GM19455 (cell line): ENCODE results near the gene ECE1.

Experiments used
- ATAC-seq: cut with Tn5 transposase; IDR thresholded peaks from one replicate; pipeline ENCODE4 v1.9.1; 2021; ENCODE audit not compliant: unreplicated experiment

The ECE1 gene

DNA sequence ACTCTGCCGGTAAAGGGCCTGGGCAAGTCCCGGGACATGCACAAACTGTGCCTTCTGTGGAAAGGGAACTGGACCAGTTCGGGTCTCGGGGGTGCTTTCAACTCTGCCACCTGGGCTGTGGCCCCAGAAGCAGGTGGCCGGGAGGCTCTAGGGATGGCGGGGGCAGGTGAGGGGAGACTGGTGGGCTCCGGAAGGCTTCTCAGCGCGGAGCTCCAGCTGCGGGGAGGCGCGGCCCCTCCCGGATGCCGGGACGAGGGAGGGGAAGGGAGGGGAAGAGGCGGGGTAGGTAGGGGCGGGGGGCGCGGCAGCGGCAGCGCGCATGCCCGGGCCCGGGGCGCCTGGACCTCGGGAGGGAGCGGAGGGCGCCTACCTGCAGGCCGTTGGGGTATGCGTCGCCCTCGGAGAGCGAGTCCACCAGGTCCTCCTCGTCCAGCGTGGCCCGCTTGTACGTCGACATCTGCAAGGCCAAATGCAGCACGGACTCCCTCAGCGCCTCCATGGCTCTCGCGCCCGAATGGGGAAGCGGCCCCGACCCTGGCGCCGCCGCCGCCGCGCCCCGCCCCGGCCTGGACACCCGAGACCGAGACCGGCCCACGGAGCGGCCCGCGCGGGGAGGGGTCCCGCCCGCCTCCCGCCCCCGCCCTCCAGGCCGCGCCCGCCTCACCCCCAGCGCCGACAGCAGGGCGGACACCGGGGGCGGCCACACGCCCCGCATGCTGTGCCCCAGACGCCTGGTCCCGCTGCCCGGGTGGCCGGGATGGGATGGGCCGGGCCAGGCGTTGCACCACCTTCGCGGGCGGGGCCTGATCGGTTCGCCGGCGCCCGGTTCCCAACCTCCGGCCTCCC, at the start of gene ECE1:
ECE1 (minus strand) TSS at position 764 of the 846 bp plus-strand sequence; CDS start at position 715, 49 bp downstream.
- no peak for ATAC-seq

DNA sequence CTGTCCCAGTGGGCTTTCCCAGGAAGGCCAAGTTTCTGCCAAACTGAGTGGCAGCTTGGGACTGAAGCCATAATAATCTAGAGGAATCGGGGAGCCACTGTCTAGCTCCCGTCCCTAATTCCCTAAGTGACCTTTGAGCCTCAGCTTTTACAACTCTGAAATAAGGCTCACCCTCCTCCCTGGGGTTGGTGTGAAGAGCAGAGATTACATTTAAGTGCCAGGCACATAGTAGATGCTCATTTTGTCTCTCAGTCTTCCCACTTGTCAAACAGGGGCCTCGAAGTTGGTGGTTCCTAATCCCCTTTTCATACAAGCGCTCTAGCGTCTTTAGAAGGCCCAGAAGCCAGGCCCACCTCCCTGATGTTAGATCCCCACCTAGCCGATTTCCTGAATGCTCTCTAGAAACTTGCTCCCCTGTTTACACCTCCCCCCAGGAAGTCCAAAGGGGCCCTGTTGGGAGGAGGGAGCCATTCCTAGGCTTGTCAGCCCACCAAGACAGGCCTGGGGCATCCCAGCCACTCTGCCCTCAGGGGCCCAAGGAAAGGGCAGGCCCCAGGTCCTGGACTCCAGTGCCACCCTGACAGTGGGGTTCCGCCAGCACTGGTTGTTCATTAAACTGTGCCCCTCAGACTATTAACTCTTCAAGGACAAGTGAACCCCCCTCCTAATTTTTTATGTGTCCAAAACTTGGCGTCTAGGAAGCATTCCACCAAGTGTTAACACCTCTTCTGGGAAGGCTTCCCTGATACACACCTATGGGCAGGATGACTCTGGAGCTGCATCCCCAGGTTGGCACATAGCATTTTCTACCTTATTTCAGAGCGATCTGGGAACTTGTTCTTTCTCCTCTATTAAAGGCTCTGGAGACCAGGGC, 49.3 kb upstream of the ECE1 start:
- ATAC-seq: no peak

DNA sequence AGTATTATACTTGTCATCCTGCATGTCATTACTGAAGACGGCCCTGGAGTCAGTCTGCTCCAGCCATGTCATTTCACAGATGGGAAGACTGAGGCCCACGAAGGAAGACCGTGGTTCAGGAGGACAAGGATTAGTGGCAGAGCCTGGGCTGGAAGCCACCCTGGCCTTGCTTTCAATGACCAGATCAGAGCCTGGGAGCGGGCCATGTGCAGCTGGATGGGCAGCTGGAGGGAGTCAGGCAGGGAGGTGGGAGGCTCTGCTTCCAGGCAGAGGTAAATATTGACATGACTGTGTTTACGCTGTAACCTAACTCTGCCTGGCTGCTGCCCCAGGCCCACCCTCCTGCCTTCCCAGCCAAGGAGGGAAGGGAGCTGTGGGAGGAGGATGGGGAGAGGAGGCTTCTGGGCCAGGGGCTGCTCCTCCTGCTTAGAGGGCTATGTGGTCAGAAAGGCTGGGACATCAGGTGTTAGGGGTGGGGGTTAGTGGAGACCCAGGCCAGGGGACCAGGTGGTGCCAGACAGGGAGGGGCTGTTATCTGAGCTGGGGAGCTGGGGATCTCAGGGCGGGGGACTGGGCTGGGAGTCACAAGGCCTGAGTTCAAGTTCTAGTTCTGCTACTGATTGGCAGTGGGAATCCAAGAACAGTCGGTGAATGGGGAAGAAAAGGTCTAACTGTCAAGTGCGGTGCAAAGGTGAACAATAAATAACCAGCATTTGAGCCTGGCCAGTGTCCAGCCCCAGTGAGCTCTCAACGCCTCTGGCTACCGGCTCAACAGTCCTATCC, 48.5 kb upstream of the ECE1 start:
- no peak for ATAC-seq

DNA sequence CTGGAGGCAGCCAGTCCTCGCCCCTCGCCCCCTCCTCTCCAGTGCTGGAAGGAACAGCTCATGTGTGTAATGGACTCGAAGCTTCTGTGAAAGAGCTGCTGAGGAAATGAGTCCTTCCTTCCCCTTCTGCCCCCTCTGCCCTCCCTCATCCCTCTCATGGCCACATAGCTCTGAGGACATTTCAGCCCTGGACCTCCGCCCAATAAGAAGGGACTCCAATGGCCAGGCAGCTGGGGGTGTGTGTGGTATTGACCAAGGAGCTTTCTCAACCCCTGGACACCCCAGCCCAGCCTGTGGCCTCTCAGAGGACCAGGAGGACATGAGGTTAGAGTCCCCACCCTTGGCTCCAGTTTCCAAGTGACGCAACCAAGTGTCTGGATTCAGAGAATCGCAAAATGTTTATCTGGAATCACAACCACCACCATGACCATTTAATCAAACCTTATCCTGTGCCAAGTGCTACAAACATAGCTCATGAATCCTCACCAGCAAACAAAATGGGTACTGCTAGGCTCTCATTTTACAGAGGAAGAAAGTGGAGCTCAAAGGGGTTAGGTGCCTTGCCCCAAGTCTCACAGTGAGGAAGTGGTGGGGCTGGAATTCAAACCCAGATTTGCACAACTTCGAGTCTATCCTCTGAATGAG, 47.8 kb upstream of the ECE1 start:
- no peak for ATAC-seq

DNA sequence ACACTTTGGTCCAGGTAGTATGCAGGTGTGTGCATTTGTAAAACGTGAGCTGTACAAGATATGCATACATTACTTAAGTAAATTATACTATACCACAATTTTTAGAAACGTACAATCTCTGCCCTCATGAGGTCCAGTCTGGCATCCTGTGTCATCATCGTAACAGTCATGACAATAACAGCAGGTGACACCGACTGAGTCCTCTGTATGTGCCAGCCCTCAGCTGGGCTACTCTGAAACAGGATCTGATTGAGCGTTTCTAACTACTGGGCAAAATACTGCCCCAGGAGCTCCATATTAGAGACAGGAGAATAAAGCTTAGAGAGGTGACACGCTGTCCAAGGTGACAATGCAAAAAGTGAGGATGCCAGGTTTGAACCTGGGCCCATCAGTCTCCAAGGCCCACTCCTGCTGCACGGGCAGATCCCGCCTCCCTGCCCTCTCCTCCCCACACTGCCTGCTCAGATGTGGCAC, 47.2 kb upstream of the ECE1 start:
- ATAC-seq: no peak

DNA sequence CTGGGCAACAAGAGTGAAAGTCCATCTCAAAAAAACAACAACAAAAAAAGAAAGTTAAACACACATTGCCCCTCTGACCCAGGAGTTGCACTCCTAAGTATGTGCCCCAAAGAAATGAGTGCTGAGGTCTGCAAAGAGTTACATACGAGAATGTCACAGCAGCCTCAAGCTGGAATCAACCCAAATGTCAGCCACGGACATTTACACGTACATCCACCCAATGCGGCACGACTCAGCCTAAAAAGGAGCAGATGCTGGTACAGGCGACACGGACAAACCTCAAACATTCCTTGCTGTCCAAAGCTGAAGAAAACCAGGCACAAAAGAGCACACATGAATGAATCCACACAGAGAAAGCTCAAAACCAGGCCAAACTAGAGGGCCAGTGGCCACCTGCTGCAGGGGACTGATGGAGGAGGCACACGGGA, 46.8 kb upstream of the ECE1 start:
- ATAC-seq: no peak

DNA sequence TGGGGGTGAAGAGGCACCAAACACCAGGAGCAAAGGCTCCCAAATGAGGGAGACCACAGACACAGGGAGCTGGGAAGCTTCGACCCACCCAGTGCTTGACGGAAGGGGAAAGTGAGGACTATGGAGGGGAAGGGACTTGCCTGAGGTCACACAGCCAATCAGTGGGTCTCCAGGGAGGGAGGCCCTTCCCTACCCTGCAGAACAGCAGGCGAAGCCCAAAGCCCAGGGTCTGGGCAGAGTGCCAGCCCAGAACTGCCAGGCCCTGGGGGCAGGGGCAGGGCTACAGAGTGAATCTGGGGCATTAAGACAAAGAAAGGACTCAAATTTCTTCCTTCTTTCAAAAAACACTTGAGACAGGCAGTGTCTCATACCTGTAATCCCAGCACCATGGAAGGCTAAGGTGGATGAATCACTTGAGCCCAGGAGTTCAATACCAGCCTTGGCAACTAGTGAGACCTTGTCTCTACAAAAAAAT, 45.5 kb upstream of the ECE1 start:
- ATAC-seq: no peak

DNA sequence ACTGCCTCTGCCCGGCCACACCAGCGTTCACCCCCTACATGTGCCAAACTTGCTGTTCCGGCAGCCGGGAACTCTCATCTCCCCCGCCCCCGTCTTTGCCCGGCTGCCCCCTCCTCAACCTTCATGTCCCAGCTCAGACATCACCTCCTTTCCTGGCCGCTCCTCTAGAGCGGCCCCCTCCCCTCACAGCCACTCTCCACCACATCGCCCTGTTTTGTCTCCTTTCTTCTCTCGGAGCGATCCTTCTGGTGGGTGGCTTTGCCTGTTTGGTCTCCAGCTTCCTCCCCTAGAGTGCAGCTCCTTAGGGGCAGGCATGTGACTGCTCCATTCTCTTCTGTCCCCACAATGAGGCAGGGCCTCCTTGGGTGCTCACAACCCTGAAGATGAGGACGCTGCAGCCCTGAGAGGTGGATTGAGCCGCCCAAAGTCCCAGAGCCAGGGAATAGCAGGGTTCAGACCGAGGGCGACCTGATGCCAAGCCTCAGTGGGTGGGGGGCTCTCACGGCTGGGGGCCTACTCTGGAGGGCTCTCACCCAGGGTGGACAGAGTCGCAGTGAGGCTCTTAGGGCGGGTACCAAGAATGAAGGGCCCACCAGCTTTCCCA, 44.9 kb upstream of the ECE1 start:
- no peak for ATAC-seq

DNA sequence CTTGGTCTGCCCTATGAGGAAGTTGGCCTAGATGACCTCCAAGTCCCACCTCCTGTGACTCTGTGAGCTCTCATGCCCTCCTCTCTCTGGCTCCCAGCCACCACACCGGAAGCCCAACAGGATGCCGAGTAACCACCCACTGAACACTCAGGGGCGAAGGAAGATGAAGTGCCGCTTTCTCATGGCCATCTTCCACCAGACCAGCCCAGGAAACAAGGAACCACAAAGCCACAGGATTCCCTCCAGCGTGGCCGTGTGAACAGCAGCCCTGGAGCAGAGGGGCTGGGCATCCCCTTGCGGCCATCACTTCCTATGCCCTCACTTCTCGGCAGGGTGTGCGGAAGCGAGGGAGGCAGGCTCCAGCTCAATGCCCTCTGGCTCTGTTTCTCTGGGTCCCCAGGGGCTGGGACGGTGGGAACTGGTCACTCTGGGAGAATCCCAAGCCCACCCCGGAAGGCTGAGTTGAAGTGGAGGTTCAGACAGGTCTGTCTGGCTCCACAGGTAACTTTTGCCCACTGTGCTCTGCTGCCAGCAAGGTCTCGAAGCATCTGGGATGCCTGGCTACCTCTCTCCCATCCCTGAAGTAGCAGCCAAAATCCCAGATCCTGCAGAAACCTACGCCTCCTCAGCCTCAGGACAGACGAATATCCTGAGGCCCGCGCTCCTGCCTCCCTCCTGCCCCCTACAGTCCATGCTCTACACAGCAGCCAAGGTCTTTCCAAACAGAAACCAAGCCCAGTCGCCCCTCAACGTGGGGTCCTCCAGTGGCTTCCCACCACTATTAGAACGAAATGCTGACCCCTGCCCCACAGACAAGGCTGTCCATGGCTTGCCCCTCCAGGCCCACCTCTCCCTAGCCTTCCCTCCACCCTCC, 44.2 kb upstream of the ECE1 start:
- no peak for ATAC-seq

DNA sequence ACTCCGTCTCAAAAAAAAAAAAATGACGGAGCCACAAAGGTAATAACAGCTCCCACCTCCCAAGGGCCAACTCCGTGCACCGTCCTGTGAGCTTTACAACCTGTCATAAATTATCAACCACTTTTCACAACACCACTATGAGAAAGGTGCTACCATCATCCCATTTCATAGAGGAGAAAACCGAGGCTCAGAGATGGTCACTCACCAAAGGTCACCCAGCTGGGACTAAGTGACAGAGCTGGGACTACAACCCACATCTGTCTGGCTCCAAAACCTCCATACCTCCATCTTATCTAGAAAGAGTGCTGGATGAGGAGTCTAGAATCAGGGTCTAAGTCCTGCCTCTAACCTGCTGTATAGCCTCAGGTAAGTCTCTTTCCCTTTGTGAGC, 43.6 kb upstream of the ECE1 start:
- no peak for ATAC-seq

DNA sequence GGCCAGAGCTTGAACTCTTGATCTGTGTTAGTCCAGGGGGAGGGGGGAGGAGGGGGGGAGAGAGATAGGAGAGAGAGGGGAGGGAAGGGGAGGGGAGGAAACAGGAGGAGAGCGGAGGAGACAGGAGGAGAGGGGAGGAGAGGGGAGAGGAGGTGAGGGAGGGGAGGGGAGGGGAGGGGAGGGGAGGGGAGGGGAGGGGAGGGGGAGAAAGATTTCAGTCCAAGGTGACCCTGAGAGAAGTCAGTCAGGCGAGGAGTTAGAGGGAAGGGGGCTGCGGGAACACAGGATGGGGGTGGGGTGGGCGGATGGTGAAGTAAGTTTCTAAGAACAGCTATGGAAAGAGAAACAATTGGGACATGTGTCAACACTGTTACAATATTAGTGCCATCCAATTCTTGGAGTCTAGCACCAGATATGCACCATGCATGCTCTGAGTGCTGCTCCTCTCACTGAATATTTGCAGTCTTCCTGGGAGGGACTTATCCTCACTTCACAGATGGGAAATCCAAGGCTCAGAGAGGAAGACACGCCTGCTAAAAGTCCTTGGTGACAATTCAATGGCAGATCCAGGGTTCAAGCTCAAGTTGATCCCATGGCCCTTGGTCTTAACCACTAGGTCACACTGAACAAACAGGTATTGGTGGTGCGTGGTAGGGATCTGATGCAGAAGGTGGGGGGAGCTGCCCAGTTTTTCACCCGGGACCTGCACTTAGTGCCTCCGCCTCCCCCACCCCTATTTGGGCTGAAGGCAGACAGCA, 42.5 kb upstream of the ECE1 start:
- no peak for ATAC-seq

DNA sequence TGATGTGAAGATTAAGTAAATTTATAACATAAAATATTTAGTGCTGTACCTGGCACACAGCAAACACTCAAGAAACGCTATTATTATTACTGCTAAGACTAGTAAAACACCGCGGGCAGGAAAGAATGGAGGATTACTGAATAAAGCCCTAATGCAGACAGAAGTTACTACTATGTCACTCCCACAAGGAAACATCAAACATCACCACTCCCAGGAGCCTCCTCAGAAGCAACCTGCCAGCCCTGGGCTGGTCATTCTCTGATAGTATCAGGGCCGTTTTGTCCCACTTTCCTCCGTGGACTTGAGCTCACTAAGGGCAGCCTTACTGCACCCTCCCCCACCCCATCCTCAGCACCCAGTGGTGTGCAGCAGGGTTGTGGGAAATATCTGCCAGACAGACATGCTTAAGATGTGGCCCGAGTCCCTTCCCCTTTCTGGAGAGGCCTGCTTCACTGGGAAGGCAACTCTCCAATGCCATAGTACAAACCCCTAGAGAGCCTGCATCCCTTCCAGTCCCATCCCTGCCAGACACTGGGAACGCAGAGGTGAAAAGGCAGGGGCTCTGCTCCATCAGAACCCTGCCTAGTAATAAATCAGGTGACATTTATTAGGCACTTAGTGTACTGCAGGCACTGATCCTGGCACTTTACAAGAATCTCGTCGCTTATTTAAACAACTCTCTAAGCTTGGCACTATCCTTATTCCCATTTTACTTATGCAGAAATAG, 41.7 kb upstream of the ECE1 start:
- ATAC-seq: no peak

DNA sequence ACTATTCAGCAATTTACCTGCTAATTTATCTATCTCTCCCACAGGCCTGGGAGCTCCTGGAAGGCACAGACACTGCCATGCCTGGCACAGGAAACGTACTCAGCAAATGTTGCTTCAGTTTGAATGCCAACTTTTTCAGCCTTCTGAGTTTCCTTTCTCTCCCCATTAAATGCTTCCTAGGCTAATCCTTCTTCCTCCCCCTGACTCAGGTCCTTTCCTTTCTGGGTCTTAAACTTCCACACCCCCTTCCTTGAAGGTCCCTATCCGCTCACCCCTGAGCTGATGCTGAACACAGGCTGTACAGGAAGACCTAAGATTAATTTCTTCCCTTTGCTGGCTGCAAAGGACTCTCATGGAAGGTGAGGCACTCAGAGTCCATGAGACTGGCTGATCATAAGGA, 40.3 kb upstream of the ECE1 start:
- no peak for ATAC-seq

DNA sequence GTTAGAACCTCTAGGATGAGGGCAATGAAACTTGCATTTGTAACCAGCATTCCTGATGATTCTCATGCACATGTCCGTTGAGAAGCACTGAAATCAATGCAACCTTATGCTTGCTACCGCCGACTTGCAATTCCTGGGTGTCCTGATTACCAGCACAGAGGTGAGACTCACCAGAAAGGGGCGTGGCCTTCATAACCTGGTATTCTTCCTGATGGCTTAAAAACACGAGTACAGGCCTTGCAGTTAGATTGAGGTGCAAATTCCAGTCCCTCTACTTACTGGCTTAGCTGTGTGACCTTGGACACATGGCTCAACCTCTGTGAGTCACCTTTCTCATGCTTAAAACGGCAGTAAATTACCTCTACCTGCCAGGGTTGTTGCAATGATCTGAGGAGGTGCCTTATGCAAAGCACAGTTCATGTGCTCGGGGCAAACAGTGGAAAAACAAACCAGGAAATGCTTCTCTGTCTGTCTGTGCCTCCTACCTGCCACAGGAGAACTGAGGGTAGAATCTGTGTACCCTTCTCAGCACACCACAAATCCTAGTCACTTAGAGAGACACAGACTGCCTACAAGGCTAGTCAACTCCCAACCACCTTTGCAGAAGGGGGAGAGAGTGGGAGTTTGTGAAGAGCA, 39.1 kb upstream of the ECE1 start:
- no peak for ATAC-seq

DNA sequence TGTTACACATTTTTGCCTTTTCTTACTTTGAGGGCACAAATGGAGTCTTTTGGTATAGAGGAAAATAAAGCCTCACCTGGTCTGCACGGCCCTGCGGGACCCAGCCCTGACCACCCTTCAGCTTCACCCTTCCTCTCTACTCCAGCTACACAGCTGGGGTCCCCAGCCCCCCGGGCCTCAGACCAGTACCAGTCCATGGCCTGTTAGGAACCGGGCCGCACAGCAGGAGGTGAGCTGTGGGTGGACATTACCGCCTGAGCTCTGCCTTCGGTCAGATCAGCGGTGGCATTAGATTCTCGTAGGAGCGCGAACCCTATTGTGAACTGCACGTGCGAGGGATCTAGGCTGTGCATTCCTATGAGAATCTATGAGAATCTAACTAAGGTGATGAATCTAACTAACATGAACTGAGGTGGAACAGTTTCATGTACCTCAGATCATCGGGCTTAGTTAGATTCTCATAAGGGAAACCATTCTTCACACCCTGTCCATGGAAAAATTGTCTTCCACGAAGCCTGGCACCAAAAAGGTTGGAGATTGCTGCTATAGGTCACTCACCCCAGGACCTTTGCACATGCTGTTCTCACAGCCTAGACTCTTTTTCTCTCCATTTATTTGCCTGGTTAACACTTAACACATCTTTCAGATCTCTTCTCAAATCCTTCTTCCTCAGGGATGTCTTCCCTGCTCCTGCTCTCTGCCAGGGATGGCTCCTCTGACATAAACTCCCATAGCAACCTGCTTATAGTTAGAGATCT, 37.5 kb upstream of the ECE1 start:
- no peak for ATAC-seq

DNA sequence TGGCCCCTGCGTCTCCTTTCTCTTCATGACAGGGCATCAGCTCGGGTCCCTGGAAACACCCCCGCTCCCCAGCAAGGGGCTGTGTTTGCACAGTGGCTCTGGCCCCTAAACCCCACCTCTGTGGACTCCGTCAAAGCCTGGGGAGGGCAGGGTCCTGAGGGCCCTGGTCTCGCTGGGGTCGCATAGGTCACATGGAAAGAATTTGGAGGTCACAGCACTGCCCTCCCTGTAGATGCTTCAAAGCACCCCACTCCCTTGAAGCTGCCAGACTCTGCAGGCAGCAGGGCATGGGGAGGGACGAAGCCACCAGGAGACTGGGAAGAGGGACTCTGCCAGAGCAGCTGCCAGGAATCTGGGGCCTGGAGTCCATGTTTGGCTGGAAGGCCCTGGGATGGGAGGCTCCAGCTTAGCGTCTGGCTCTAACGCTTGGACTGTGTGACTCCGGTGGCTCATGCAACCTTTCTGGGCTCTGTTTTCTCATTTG, 36.6 kb upstream of the ECE1 start:
- ATAC-seq: no peak
